EL (cell line): Measurements from ENCODE around the gene SRXN1.
"Not testable (repeated sequence)": the region's sequence is repeated elsewhere in the genome, so short reads cannot be mapped to it uniquely, and the experiment has no call there.

Experiments used
- DNase-seq: peaks from one replicate; pipeline ENCODE4 v3.0.0-alpha.2; 2016

The SRXN1 gene

DNA sequence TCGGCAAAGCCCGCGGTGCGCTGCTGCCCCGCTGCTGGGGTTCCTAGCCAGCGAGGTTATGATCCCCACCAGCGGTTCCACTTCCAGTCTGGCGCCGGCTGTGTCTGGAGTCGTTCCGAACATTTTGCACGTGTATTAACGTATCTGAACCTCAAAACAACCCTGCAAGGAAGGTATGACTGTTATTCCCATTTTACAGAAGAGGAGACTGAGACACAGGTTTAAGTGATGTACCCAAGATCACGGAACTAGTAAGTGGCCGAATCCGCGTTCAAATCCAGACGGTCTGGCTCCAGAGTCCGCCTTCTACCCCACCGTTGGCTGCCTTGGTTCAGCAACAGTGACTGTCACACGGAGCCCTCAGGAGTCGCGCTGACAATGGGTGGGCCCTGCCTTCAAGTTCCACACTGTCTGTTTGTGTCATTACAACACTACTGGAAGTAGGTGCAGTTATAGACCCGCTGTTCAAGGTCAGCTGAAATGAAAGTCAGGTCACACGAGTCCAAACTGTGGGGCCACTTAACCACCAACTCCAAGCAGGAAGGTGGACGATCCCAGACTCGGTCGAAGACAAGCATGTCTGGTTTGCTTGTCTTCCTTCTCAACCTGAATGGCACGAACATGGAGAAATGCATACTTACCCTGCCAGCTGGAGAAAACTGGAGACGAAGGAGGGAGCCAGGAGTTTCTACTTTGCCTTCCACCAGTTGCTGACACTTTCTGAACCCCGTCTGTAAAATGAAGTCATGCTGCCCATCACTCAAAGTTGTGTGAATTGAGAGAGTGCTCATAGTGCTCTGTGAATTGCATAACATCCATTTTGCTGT, 803 bp upstream of the SRXN1 start:
- DNase-seq = no peak

DNA sequence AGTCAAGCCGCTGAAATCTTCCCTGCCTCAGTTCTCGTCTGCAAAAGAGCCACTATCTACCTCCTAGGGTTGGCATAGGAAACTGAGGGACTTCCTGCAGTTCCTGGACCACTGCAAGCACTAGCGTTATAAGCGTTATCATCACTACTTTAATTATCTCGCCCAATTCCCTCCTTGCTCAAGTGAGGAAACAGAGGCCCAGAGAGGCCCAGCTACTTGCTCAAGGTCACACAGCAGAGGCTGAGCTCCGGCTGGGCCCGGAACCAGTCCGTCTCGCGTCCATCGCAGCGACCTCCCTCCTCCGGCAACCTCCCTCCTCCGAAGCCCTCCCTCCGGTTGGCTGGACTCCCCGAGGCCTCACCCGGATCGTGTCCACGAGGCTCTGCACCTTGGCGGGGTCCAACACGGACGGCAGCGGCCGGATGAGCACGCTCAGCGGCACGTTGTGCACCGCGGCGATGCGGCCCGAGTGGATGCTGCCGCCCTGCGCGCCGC, 338 bp downstream of the SRXN1 start:
- DNase-seq = peak; percentile 54

DNA sequence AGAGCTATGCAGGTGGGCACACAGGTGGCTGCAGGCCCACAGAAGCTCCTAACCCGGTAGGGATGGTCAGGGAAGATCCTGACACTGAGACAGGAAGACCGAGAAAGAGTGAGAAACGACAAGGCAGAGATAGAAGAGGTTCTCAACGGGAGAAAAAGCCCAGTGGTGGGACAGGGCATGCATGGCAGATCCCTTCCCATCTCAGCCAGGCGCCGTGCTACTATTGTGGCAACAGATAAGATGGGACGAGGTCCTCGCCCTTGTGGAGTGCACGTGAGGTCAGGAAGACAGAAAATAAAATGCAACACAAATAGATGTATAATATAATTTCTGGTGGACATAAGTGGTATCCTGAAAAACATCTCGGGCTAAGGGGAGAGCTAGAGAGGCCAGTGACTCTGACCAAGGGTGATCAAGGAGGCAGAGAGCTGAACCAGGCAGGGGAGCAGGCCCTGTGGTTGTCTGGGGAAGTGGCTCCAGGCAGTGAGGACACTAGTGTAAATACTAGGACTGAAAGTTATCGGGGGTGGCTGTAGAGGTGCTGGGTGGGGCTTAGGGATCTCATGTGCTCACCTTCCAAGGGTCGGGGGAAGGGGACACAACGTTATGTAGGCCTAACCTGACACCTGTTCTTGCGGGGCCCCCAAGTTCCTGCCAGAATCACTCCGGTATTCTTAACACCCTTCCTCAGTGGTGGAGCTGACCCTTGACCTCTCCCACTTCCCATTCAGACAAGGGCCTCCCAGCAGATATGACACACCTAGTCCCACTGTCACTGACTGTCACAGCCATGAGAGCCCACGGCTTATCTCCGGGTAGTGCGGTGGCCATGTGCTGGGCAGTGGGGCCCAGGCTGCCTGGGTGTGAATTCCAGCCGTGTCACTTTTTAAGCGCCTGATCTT, 1.0 kb downstream of the SRXN1 start:
- DNase-seq = no peak

DNA sequence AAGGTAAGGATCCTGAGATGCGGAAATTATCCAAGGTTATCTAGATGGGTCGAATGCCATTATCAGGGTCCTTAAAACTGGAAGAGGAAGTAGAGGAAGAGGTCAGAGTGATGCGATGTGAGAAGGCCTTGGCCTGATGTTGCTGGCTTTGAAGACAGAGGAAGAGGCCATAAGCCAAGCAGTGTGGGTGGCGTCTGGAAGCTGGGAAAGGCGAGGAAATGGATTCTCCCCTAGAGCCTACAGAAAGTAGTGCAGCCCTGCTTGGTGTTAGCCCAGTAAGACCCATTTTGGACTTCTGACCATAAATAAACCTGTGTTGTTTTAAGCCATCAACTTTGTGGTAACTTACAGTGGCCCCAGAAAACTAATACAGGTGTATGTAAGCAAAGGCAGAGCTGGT, 2.0 kb downstream of the SRXN1 start:
- DNase-seq = no peak

DNA sequence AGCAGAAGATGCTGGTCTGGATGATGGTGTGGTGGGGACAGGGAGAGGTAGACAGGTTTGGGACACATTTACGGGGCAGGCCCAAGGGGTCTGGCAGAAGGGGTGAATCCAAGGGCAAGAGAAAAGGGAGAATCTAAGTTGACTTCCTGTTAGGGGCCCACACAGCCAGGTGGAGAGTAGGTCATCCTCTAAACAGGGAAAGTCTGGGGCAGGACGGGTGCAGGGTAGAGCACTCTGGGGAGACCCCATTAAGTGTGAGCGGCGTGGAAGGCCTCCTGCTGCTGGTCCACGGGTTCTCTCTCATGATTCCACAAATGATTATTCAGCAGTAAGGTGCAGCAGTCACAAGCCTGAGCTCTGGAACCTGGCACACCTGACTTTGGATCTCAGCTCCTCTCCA, 2.7 kb downstream of the SRXN1 start:
- DNase-seq = no peak

DNA sequence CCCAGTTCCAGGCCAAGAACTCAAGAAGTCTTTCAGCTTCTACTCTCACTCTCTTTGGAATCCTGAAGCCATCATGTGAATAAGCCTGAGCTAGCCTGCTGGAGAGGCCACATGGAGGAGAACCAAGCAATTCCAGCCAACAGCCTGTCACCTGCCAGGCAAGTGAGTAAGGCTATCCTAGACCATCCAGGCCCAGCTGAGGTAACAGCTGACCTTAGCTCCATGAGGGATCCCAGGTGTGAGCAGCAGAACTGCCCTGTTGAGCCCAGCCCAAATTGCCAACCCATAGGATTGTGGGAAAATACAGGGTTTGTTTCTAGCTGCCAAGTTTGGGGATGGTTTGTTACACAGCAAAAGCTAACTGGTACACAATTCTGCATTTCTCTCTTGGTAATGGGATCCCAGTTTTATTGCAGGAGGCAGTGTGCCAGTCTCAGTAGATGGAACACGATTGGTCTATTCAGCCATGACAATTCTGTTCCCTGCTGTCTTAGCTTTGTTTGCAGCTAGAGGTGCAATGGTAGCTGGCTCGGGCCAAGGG, 5.5 kb downstream of the SRXN1 start:
- DNase-seq = no peak

DNA sequence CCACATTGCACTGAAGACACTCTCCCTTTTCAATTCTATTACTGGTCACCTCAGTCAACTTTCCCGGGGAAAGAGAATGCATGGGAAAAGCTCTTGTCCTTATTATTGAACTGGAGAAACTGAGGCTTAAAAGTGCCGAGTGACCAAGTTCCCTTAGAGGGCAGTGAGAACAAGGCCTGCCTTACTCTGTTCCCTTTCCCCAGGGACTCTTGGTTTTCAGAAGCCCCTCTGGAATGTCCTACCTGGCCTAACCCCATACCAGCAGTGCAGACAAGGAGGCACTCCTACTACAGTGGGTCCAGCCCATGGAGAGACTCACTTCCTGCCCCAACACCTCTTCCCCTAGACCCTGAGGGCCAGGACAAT, 6.1 kb downstream of the SRXN1 start:
- DNase-seq = no peak

DNA sequence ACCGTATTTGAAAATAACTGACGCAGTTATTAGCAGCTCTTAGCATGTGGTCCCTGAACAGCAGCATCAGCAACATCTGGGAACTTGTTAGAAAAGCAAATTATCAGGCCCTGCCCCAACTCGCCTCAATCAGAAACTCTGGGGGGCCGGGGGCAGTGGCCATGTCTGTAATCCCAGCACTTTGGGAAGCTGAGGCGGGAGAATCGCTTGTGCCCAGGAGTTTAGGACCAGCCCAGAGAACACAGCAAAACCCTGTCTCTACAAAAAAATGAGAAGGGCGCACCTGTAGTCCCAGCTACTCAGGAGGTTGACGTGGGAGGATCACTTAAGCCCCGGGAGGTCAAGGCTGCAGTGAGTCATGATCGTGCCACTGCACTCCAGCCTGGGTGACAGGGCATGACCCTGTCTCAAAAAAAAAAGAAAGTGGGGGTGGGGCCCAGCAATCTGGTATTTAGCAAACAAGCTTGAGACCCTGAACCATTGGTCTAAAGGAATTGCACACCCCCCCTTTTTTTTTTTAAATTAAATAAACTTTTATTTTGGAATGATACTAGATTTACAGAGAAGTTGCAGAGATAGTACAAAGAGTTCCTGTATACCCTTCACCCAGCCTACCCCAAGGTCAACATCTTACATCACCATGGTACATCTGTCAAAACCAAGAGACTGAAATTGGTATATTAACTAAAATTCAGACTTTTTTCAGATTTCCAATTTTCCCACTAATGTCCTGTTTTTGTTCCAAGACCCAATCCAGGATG, 6.7 kb downstream of the SRXN1 start:
- no peak for DNase-seq

DNA sequence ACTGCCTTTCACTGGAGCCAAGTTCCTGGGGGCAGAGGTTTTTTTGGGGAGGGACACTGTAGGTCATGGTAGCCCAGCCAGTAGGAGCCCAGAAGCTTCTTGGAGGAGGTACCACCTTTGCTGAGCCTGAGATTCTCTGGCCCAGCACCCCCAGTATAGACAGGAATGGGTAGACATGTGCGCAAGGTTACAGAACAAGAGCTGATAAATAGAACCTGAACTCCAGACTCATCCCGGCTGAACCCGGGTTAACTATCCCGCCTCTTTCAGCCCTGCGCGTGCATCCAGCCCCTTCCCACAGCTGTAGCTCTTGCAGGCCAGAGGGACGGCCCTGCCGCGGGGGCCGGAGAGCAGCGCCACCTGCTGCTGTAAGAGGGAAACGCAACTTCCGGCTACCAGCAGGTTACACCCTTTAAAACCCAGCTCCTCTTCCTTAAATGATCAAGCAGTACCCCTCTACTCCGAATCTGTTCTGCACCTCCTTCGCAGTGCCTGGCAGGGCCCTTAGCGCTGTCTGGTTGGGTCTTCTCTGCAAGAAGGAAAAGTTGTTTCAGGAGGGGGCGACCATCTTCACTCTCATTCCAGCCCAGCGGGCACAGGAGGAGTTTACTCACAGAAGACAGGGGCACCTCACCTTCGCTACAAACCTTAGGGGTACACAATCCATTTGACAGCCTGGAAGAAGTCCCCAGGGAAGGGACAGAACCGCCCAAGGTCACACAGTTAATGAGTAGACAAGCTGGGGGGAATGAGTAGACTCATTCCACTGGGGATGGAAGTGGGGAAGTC, 7.5 kb downstream of the SRXN1 start:
- DNase-seq = peak; percentile 65

DNA sequence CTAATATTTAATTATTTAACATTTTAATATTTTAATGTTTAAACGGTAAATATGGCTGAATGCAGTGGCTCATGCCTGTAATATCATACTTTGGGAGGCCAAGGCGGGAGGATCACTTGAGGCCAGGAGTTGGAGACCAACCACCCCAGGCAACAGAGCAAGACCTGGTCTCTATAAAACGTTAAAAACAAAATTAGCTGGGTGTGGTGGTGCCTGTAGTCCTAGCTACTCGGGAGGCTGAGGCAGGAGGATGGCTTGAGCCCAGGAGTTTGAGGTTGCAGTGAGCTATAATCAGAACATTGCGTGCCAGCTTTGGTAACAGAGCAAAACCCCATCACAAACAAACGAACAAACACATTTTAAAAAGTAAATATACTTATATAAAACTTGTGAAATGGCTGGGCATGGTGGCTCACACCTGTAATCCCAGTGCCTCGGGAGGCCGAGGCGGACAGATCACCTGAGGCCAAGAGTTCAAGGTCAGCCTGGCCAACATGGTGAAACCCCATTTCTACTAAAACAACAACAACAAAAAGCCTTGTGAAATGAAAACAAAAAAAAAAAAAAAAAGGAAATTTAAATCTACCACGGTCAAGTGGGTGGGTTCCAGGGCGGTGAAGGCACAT, 8.2 kb downstream of the SRXN1 start:
- DNase-seq = no peak

DNA sequence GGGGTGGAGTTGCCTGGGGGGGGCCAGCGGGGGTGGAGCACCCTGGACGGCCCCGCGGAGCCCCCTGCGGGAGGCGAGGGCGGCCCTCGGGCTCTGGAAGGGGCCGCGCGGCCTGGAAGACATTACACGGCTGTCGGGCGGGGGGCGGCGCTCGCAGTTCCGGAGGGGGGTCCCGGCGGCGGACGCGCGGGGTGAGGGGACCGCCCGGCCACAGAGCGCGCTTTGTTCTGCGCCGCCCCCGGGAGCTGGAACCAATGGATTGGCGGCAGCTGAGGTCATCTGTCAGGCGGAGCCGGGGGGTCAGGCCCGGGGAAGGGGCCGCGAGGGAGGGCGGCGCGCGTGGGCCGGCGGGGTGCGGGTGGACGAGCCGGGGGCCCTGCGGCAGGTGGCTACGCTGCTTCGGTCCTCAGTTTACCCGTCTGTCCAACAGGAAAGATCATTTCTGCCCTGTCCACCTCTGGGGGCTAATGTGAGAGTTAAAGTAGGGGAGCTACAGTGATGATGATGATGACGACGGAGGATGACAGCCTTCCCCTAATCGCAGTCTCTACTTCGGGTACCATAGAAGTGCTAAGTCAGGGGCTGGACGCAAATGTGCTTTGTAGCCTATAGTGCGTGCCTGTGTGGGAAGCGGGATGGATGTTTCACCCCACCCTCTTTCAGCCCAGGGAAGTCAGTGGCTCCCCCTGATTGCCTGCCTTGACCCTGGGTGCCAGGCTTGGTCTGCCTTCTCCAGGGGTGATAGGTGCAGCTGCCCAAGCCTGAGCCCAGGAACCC, 10.4 kb downstream of the SRXN1 start:
- no peak for DNase-seq

DNA sequence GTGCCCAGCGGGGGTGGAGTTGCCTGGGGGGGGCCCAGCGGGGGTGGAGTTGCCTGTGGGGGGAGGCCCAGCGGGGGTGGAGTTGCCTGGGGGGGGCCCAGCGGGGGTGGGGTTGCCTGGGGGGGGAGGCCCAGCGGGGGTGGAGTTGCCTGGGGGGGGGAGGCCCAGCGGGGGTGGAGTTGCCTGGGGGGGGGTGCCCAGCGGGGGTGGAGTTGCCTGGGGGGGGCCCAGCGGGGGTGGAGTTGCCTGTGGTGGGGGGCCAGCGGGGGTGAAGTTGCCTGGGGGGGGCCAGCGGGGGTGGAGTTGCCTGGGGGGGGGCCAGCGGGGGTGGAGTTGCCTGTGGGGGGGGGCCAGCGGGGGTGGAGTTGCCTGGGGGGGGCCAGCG, 11.0 kb downstream of the SRXN1 start:
- not testable (repeated sequence) for DNase-seq

DNA sequence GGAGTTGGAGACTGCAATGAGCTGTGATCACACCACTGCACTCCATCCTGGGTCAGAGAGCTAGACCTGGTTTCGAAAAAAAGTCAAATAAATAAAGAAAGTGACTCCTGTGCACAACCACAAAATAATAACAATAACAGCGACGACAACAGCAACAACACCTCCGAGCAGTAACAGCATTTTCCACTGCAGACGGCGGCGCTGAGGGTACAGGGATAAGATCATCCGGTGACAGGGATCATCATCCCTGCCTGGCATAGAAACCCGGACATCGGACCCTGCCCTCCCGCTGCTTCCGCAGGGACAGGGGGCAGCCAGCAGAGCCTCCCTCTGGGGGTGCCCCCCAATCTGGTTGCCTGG, 11.5 kb downstream of the SRXN1 start:
- no peak for DNase-seq

DNA sequence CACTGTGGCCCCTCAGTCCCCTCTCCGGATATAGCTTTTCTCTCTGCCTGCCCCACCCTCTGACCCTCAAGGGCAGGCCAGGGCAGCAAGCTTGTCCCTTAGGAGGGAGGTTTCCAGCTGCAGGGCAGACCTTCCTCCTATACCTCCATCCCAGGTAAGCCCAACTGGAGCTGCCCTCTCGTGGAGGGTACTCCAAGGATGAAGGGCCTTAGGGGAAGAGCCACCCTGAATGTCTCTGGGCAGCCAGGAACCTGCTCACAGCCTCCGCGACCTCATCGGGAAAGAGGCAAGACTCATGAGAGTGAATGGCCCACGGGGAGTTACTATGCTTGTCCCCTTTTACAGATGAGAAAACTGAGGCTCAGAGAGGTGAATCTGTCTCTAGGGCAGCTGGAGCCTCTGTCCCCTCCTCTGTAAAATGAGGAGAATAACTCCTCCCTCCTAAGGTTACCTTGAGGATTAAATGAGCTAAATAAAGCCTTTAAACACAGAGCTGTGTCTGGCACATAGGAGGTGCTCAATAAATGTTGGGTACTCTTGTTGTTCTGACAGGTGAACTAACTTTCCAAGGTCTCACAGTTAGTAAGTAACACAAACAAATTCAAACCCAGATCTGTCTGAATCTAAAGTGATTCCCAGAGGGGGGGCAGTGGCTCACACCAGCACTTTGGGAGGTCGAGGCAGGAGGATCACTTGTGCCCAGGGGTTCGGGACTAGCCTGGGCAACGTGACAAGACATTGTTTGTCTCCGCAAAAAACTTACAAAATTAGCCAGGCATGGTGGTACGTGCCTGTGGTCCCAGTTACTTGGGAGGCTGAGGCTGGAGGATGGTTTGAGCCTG, 12.1 kb downstream of the SRXN1 start:
- DNase-seq = no peak

DNA sequence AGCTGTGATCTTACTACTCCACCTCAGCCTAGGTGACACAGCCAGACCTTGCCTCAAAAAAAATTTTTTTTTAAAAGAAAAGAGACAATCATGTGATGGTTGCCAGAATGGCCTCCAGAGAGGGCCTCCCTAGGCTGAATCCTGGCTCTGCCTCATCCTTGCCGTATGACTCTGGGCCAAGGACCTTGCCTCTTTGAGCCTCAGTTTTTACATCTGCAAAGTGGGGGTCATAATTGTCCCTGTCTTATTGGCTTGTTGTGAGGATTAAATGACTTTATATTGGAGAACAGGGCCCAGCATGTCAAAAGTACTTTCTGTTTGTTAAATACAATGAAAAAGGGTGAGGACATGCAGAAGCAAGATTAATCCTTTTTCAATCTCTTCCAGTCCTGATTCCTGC, 14.4 kb downstream of the SRXN1 start:
- DNase-seq = no peak

DNA sequence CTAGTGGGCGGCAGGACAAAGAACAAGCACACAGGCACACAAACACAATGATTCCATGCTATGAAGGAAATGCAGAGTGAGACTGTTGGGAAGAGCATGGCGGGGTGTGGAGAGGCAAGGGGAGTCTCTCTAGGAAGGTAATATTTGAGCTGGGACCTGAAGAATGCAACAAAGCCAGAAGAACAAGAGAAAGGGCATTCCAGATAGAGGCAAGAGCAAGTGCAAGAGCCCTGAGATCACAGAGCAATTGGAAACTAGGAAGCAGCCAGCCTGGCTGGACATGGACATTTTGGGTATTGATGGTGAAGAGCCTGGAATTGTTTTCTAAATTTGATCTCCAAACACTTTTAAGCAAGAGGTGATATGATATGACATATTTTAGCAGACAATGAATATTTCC, 15.4 kb downstream of the SRXN1 start:
- no peak for DNase-seq

DNA sequence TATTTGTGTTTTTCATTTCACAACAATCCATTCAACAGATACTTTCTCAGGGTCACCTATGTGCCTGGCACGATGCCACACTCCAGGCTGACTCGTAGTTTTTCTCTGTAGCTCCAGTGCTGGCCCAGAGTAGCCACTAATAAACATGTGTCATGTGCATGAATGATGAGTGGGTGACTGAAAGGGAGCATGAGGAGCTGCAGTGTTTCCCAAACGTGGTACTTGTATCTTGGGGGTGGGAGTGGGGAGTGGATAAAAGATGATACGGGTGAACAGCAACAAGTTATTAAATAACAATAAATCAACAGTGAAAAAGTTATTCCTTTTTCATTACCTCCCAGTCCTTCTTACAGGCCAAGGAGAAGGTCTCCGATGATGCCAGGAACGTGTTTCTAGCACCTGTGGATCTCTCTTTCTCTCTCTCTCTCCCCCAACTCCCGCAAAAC, 17.1 kb downstream of the SRXN1 start:
- no peak for DNase-seq

DNA sequence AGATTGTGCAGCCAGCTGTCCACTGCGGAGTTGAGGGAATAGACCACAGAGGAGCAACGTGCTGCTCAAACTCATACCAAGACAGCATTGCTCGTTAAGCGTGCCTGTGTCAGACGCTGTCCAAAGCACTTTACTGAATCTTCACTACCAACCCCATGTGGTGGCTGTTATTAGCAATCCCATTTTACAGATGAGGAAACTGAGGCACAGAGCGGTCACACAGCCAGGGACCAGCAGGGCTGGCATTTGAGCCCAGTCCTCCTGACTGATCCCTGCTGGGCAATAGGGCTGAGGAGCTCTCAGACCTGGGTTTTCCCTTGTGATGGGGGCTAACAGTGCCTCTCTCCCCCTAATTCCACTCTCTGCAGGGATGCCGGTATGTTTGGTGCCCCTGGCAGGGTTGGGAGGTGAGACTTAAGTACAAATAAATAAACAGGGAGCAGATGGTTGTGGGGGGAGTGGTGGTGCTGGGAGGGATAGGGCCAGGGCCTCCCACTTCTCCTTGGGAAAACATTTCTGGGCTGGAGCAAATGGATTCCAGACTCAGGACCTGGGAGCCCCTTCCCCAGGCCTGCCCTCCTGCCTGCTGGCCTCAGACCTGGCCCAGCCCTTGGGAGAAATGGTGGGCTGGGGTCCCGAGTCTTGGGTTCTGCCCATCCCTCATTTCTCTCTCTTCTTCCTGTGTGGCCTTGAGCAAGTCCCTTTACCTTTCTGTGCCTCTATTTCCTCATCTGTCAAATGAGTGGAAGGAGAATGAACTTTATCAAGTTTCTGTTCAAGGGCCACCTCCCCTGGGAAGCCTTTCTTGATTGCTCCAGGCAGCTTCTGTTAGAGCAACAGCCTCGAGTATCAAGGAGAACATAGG, 17.7 kb downstream of the SRXN1 start:
- no peak for DNase-seq
